Keratinocyte (primary cell): ENCODE results near the gene CELA2B.

Source experiments
- CTCF ChIP-seq, 3 experiments: IDR thresholded peaks in 1 of 3; conservative IDR thresholded peaks in 1 of 3; optimal IDR thresholded peaks in 1 of 3; 2 replicates in 2 of 3; 3 replicates in 1 of 3; pipeline versions ENCODE3 to v1.5.1; 2011; ENCODE audit warnings: low read length in 3 of 3, mild to moderate bottlenecking in 3 of 3, moderate library complexity in 2 of 3, control low read depth in 1 of 3, inconsistent platforms in 1 of 3; ENCODE audit not compliant: insufficient read depth in 2 of 3; ENCODE audit errors: extremely low read depth in 1 of 3
- EZH2 ChIP-seq: IDR thresholded peaks from one replicate; pipeline ENCODE4 v1.6.1; 2012; ENCODE audit warnings: inconsistent platforms, mild to moderate bottlenecking, low read length, moderate library complexity

- TF ChIP-seq EZH2, result no peak
- TF ChIP-seq CTCF (optimal IDR thresholded peaks at IDR 0.05 in 1 of 3, IDR thresholded peaks at IDR 0.05 in 1 of 3, conservative IDR thresholded peaks at IDR 0.05 in 1 of 3; ENCODE audit: extremely low read depth in 1 of 3, insufficient read depth in 2 of 3, low read length in 3 of 3), result no peak
Observed at GRCh38 chr1:15432324-15432723, 43.6 kb upstream of the CELA2B start.
